Gastrocnemius medialis (tissue), 4 donors: ENCODE results near the gene FAM110A. TPM values are rescaled to one million over a fixed set of nuclear protein-coding genes. Genes with fewer than 3 reads are reported as not detected.
"Not testable (repeated sequence)": the region's sequence is repeated elsewhere in the genome, so short reads cannot be mapped to it uniquely, and the experiment has no call there.

Experiments
- ATAC-seq, 2 donors: fragments of 150-250 bp; one replicate each; pipeline ENCODE4 v1.9.1; 2016
- DNase-seq, 2 donors: peaks; one replicate each; pipeline ENCODE4 v3.0.0-alpha.2; 2019
- H3K27ac ChIP-seq, 4 donors: fragments of 200-600 bp; sonication (generic); 1 replicate in 1 of 4; 2 replicates in 3 of 4; pipeline ENCODE4 v1.5.1; 2016 to 2018; ENCODE audit warnings: mild to moderate bottlenecking in 2 of 4, moderate library complexity in 1 of 4
- H3K27me3 ChIP-seq, 3 donors: fragments of 200-600 bp; sonication (generic) in 2 of 3; 1 replicate in 1 of 3; 2 replicates in 2 of 3; pipeline versions ENCODE4 v1.5.1 to v1.6.0; 2016 to 2019; ENCODE audit warnings: mild to moderate bottlenecking in 1 of 3, moderate library complexity in 1 of 3
- H3K36me3 ChIP-seq, 2 donors: fragments of 200-600 bp; sonication (generic) in 1 of 2; one replicate each; pipeline ENCODE4 v1.5.1; 2017 to 2018
- H3K4me1 ChIP-seq, 2 donors: fragments of 200-600 bp; sonication (generic) in 1 of 2; one replicate each; pipeline ENCODE4 v1.5.1; 2016 to 2017; ENCODE audit warnings: mild to moderate bottlenecking in 2 of 2
- H3K4me3 ChIP-seq, 4 donors: fragments of 200-600 bp; sonication (generic) in 3 of 4; 1 replicate in 1 of 4; 2 replicates in 3 of 4; pipeline ENCODE4 v1.5.1; 2016 to 2019; ENCODE audit warnings: mild to moderate bottlenecking in 2 of 4
- H3K9me3 ChIP-seq, 3 donors: fragments of 200-600 bp; sonication (generic) in 2 of 3; 1 replicate in 1 of 3; 2 replicates in 2 of 3; pipeline ENCODE4 v1.5.1; 2016 to 2019
- POLR2A ChIP-seq, 2 donors: fragments of 450-650 bp; IDR thresholded peaks; one replicate each; pipeline ENCODE4 v1.6.1; 2017; ENCODE audit warnings: antibody characterized with exemption in 2 of 2, mild to moderate bottlenecking in 2 of 2, moderate library complexity in 2 of 2
- in situ Hi-C, 4 donors: fragments of 200-750 bp; cut with MboI; loops; one replicate each; pipeline versions ENCODE4 v1.15.0 to v1.8.0; 2017; ENCODE audit warnings: low sequenced_read_pairs in 4 of 4
- intact Hi-C: fragments of 100-400 bp; cut with DNase I; formaldehyde crosslinking; loops from one replicate; pipeline ENCODE4 v1.15.1; 2023; ENCODE audit warnings: low total_unique reads
- total RNA-seq, 4 donors: library from RNA; depleted of rRNA; stranded (reverse); fragments of >200 nt; gene quantifications; one replicate each; pipeline versions ENCODE4 v1.1.0 to v1.2.3, GENCODE V29; 2016
- TF ChIP-seq, protein P1 (sequence below), 5 experiments: fragments of 450-650 bp in 3 of 5; fragments of 200-600 bp in 2 of 5; sonication (generic) in 2 of 5; IDR thresholded peaks in 4 of 5; conservative IDR thresholded peaks in 1 of 5; 1 replicate in 4 of 5; 2 replicates in 1 of 5; pipeline ENCODE4 v1.5.1; 2016 to 2019; ENCODE audit warnings: antibody characterized with exemption in 5 of 5, mild to moderate bottlenecking in 3 of 5, moderate library complexity in 3 of 5

Gene FAM110A
- total RNA-seq, 4 donors from 2014 or later: 0.25 to 6.2 (median 1.9) TPM

DNA sequence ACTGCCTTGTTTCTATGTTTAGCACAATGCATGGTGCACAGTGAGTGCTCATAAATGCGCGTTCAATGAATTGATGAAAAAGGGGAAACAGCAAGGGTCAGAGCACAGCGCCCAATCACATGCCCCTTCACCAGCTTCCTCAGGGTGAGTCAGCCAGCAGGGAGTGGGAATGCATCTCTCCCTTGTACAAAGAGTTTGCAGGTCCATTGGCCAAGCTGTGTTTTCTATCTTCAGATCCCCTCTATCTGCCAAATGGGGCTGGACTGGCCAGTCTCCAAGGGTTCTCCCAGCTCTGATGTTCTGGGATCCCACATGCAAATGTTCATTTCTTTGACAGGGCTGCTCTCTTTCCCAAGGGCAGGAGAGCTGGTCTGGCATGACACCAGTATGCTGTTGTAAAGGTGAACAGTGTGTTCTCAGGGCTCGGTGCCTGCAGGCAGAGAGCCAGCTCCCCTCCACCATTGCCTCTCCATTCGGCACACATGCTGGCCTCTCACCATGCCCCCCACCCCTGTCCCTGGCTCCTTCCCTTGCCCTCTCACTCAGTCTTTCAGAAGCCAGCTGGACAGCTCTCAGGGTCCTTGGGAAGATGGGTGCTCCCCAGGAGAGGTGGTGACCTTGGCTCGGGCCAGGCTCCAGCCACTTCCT, 57.7 kb downstream of the FAM110A start:
- H3K27ac ChIP-seq: peak overlapping the region in 1 of 4 donors; percentile 67
- no peaks in the 10 kb centered on the region for H3K27me3 ChIP-seq
- H3K4me1 ChIP-seq: peaks cover 8 to 19% of the 10 kb centered on the region in 2 donors
- H3K4me3 ChIP-seq: no peak overlapping the region
- ATAC-seq (peak; percentile 77 to 86), DNase-seq (peak; percentile 60 to 77)
- TF ChIP-seq POLR2A (IDR thresholded peaks at IDR 0.05): no peak
- TF ChIP-seq, protein P1, sequence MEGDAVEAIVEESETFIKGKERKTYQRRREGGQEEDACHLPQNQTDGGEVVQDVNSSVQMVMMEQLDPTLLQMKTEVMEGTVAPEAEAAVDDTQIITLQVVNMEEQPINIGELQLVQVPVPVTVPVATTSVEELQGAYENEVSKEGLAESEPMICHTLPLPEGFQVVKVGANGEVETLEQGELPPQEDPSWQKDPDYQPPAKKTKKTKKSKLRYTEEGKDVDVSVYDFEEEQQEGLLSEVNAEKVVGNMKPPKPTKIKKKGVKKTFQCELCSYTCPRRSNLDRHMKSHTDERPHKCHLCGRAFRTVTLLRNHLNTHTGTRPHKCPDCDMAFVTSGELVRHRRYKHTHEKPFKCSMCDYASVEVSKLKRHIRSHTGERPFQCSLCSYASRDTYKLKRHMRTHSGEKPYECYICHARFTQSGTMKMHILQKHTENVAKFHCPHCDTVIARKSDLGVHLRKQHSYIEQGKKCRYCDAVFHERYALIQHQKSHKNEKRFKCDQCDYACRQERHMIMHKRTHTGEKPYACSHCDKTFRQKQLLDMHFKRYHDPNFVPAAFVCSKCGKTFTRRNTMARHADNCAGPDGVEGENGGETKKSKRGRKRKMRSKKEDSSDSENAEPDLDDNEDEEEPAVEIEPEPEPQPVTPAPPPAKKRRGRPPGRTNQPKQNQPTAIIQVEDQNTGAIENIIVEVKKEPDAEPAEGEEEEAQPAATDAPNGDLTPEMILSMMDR (IDR thresholded peaks at IDR 0.05 in 4 of 5, conservative IDR thresholded peaks at IDR 0.05 in 1 of 5): no peak
- no peaks in the 10 kb centered on the region for H3K9me3 ChIP-seq
- H3K36me3 ChIP-seq: no peaks in the 10 kb centered on the region
- intact Hi-C loops: no loop called here
- in situ Hi-C loops: no loop called here

DNA sequence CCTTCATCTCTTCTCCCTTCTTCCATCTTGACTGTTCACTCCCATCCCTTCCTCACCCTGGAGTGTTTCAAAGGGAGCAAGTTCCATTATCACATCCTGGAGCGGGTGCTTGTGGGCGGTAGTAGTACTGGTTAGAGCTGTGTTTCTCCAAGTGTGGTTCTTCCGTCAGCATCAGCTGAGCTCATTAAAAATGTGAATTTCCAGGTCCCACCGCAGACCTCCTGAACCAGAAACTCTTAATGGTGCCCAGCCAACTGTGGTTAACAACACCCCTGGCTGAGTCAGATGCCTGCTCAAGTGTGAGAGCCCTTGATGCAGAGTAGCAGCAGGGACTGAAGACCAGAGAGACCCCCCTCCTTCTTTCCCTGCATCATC, 58.2 kb downstream of the FAM110A start:
- in situ Hi-C loops (no loop called here), intact Hi-C loops (no loop called here)
- TF ChIP-seq POLR2A (IDR thresholded peaks at IDR 0.05): no peak
- TF ChIP-seq, protein P1 (IDR thresholded peaks at IDR 0.05 in 4 of 5, conservative IDR thresholded peaks at IDR 0.05 in 1 of 5): no peak
- Histone ChIP-seq H3K27me3 (no peaks in the 10 kb centered on the region), H3K9me3 (no peaks in the 10 kb centered on the region), H3K36me3 (no peaks in the 10 kb centered on the region), H3K4me3 (no peak overlapping the region), H3K27ac (peak overlapping the region in 1 of 4 donors; percentile 67), H3K4me1 (peaks cover 8 to 19% of the 10 kb centered on the region in 2 donors)
- DNase-seq: no peak
- ATAC-seq: peak; percentile 14 to 53

DNA sequence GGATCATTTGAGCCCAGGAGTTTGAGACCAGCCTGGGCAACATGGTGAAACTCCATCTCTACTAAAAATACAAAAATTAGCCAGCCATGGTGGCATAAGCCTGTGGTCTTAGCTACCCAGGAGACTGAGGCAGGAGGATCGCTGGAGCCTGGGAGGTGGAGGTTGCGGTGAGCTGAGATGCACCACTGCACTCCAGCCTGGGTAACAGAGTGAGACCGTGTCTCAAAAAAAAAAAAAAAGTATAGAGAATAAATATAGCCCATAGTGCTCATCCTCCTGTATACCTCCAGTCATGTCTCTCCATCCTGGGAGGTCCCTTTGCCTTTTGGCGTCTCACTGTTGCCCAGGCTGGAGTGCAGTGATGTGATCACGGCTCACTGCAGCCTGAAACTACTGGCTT, 58.9 kb downstream of the FAM110A start:
- peaks cover 8 to 19% of the 10 kb centered on the region in 2 donors for H3K4me1 ChIP-seq
- H3K27me3 ChIP-seq, H3K4me3 ChIP-seq, H3K36me3 ChIP-seq, H3K27ac ChIP-seq, intact Hi-C loops, ATAC-seq, in situ Hi-C loops, DNase-seq, H3K9me3 ChIP-seq: not testable (repeated sequence)

Other genes with a start within 250 kb of the FAM110A start
- gene TCF15, start 223.4 kb upstream of the FAM110A start, total RNA-seq: 10 to 100 TPM in 1 of 4 donors, 1 to 10 TPM in 3; 3.6 to 10.7 (median 4.1) TPM
- gene SRXN1, start 180.5 kb upstream of the FAM110A start, total RNA-seq: 100 to 1,000 TPM in 3 of 4 donors, 10 to 100 TPM in 1; 87.9 to 170 (median 128) TPM
- not detected for gene SCRT2, start 157.9 kb upstream of the FAM110A start, total RNA-seq
- gene SLC52A3, start 65.2 kb upstream of the FAM110A start, total RNA-seq: 1 to 10 TPM in 2 of 4 donors, under 1 TPM in 2; 0.15 to 1.4 (median 0.79) TPM
- gene ANGPT4, start 82.6 kb downstream of the FAM110A start, total RNA-seq: under 1 TPM in 3 of 4 donors, not detected in 1; 0.04 to 0.15 (median 0.10) TPM
- not detected for gene RSPO4, start 168.6 kb downstream of the FAM110A start, total RNA-seq